ENCODE measurements around the gene WFS1. TPM values are rescaled to one million over a fixed set of nuclear protein-coding genes. Genes with fewer than 3 reads are reported as not detected.

The WFS1 gene
- total RNA-seq, 3 donors from 2014 or later: 32.5 to 58.3 (median 37.1) TPM

DNA sequence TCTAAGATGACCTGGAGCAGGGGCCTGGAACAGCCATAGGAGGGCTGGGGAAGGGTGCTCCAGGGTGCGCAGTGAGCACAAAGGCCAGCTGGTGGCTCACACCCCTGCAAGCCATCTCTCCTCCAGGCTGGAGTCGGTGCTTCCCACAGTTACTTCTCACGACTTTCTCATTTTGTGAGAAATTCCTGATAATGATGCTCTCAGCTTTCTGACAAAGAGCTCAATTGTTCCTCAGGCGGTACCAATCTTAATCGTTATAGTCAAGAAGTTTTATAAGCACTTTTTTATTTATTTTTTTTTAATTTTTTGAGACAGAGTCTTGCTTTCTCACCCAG, 11.7 kb upstream of the WFS1 start:
- intact Hi-C loops (cut with DNase I; ENCODE audit: low total_unique reads): no loop called here

DNA sequence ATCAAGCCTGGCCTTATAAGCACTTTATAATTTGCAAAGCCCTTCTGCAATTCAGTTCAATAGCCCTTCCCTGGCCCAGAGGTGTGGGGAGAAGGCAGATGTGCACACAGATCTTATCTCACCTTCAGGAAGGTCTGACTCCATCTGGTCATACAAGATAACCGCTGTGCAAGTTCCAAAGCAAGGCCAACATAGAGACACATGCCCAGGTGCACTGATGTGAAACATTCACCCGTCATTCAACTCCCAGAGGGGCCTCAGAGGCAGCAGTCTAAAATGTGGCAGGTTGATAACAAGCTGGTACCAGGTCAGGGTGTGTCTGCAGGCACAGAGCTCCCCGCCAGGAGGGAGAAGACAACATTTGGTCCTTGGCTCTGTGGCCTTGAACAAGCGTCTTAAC, 10.9 kb upstream of the WFS1 start:
- intact Hi-C loops (cut with DNase I; ENCODE audit: low total_unique reads): no loop called here
- H3K4me1 ChIP-seq: no peaks in the 10 kb centered on the region
- no peaks in the 10 kb centered on the region for H3K36me3 ChIP-seq
- H3K27ac ChIP-seq: no peak overlapping the region
- peaks cover 0 to 5% of the 10 kb centered on the region in 2 donors for H3K27me3 ChIP-seq
- TF ChIP-seq POLR2A (IDR thresholded peaks at IDR 0.05) (no peak), POLR2AphosphoS5 (IDR thresholded peaks at IDR 0.05) (no peak)
- TF ChIP-seq, protein P1, sequence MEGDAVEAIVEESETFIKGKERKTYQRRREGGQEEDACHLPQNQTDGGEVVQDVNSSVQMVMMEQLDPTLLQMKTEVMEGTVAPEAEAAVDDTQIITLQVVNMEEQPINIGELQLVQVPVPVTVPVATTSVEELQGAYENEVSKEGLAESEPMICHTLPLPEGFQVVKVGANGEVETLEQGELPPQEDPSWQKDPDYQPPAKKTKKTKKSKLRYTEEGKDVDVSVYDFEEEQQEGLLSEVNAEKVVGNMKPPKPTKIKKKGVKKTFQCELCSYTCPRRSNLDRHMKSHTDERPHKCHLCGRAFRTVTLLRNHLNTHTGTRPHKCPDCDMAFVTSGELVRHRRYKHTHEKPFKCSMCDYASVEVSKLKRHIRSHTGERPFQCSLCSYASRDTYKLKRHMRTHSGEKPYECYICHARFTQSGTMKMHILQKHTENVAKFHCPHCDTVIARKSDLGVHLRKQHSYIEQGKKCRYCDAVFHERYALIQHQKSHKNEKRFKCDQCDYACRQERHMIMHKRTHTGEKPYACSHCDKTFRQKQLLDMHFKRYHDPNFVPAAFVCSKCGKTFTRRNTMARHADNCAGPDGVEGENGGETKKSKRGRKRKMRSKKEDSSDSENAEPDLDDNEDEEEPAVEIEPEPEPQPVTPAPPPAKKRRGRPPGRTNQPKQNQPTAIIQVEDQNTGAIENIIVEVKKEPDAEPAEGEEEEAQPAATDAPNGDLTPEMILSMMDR (IDR thresholded peaks at IDR 0.05): no peak
- DNase-seq (ENCODE audit: low spot score in 2 of 2): no peak
- no peak overlapping the region for H3K4me3 ChIP-seq
- H3K9me3 ChIP-seq: peaks cover 0 to 5% of the 10 kb centered on the region in 2 donors

More for the DNA sequence above, 11.7 kb upstream of the WFS1 start:
- TF ChIP-seq, protein P1 (IDR thresholded peaks at IDR 0.05): no peak
- TF ChIP-seq POLR2A (IDR thresholded peaks at IDR 0.05) (no peak), POLR2AphosphoS5 (IDR thresholded peaks at IDR 0.05) (no peak)
- no peaks in the 10 kb centered on the region for H3K36me3 ChIP-seq
- no peak overlapping the region for H3K4me3 ChIP-seq
- H3K4me1 ChIP-seq: no peaks in the 10 kb centered on the region
- DNase-seq (ENCODE audit: low spot score in 2 of 2): no peak
- H3K9me3 ChIP-seq: peaks cover 0 to 5% of the 10 kb centered on the region in 2 donors
- H3K27ac ChIP-seq: no peak overlapping the region
- peaks cover 0 to 5% of the 10 kb centered on the region in 2 donors for H3K27me3 ChIP-seq

DNA sequence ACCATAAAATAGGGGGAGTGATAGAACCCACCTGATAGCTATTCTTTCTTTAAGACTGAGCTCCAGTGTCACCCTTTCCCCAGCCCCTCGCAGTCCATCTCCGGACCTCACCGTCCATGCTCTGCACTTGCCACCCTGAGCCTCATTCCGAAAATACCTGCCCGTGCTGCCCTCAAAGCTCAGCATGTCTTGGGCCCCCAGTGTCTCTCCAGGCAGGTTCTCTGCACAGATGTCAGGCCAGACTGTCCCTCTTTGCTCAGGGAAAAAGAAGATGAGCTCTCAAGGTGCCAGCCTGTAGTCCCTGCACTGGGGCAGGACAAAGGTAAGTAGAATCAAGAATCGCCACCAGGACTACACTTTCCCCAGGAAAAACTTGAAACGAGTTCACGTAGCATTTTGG, 9.8 kb upstream of the WFS1 start:
- peaks cover 0 to 5% of the 10 kb centered on the region in 2 donors for H3K9me3 ChIP-seq
- H3K4me3 ChIP-seq: no peak overlapping the region
- no peaks in the 10 kb centered on the region for H3K36me3 ChIP-seq
- intact Hi-C loops (cut with DNase I; ENCODE audit: low total_unique reads): loop anchor here (2.0 kb wide), 1 partner anchor 45 kb away; no protein-coding TSS in a partner anchor
- no peak overlapping the region for H3K27ac ChIP-seq
- H3K27me3 ChIP-seq: peaks cover 0 to 5% of the 10 kb centered on the region in 2 donors
- H3K4me1 ChIP-seq: no peaks in the 10 kb centered on the region
- TF ChIP-seq, protein P1 (IDR thresholded peaks at IDR 0.05): no peak
- TF ChIP-seq POLR2AphosphoS5 (IDR thresholded peaks at IDR 0.05): no peak
- TF ChIP-seq POLR2A (IDR thresholded peaks at IDR 0.05): no peak
- no peak for DNase-seq (ENCODE audit: low spot score in 2 of 2)

DNA sequence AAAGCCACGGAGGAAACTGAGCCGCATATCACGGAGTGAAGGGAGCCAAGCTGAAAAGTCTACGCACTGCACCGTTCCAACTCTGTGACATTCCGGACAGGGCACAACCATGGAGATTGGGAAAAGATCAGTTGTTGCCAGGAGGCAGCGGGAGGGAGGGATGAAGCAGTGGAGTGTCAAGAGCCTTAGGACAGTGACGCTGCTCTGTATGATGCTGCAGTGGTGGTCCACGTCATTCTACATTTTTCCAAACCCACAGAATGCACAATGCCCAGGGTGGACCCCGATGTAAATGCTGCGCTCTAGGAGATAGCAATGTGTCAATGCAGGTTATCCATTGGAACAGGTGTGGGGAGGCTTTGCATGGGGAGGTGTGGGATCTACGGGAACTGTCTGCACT, 7.5 kb upstream of the WFS1 start:
- no peaks in the 10 kb centered on the region for H3K9me3 ChIP-seq
- no peak overlapping the region for H3K4me3 ChIP-seq
- H3K4me1 ChIP-seq: no peaks in the 10 kb centered on the region
- no peaks in the 10 kb centered on the region for H3K36me3 ChIP-seq
- intact Hi-C loops (cut with DNase I; ENCODE audit: low total_unique reads): no loop called here
- no peak for DNase-seq (ENCODE audit: low spot score in 2 of 2)
- H3K27me3 ChIP-seq: peaks cover 0 to 5% of the 10 kb centered on the region in 2 donors
- H3K27ac ChIP-seq: no peak overlapping the region
- TF ChIP-seq POLR2AphosphoS5 (IDR thresholded peaks at IDR 0.05): no peak
- TF ChIP-seq, protein P1 (IDR thresholded peaks at IDR 0.05): no peak
- TF ChIP-seq POLR2A (IDR thresholded peaks at IDR 0.05): no peak

DNA sequence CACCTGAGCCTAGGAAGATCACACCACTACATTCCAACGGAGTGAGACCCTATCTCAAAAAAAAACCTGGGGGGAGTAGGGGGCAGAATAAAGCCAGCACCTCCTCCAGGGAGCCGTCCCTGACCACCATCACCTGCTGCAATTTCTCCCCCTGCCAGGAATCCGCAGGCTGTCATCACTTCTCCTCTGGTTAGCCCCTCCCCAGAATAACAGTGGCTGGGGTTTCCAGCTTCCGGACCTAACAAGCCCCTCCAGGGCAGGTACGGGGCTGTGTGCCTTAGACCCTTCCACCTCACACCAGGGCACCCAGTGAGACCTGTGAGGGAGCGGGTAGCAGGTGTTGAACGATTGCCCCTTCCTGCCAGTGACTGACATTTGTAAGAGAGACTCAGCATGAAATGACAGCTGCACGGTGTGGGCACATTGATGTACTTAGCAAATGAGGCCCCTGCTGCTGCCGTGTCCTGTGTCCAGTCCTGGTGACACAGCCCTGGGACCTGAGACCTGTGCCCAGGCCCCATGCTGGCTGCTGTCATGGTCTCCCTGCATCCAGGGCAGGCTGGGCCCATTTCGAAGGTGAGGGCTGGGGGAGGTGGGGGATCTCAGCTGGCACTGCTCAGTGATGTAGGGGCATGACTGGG, 6.7 kb upstream of the WFS1 start:
- no peaks in the 10 kb centered on the region for H3K4me1 ChIP-seq
- peaks cover 0 to 5% of the 10 kb centered on the region in 2 donors for H3K27me3 ChIP-seq
- no peaks in the 10 kb centered on the region for H3K36me3 ChIP-seq
- no peak for TF ChIP-seq POLR2AphosphoS5 (IDR thresholded peaks at IDR 0.05)
- TF ChIP-seq, protein P1 (IDR thresholded peaks at IDR 0.05): no peak
- no peak for TF ChIP-seq POLR2A (IDR thresholded peaks at IDR 0.05)
- no peaks in the 10 kb centered on the region for H3K9me3 ChIP-seq
- DNase-seq (ENCODE audit: low spot score in 2 of 2): no peak
- H3K27ac ChIP-seq: no peak overlapping the region
- intact Hi-C loops (cut with DNase I; ENCODE audit: low total_unique reads): no loop called here
- H3K4me3 ChIP-seq: no peak overlapping the region
